Stomach (tissue), 4 donors: ENCODE data around the gene RFC2.

Source experiments
- POLR2A ChIP-seq, 4 donors: fragments of 450-650 bp; IDR thresholded peaks; one replicate each; pipeline ENCODE4 v1.6.1; 2016; ENCODE audit warnings: antibody characterized with exemption in 4 of 4, control low read depth in 2 of 4, mild to moderate bottlenecking in 1 of 4, moderate library complexity in 1 of 4
- TF ChIP-seq, protein P1 (sequence below), 7 experiments: fragments of 450-650 bp in 4 of 7; fragments of 200-600 bp in 3 of 7; sonication (generic) in 3 of 7; IDR thresholded peaks; one replicate each; pipeline ENCODE4 v1.5.1; 2016 to 2019; ENCODE audit warnings: antibody characterized with exemption in 7 of 7, control low read depth in 2 of 7, mild to moderate bottlenecking in 1 of 7

DNA sequence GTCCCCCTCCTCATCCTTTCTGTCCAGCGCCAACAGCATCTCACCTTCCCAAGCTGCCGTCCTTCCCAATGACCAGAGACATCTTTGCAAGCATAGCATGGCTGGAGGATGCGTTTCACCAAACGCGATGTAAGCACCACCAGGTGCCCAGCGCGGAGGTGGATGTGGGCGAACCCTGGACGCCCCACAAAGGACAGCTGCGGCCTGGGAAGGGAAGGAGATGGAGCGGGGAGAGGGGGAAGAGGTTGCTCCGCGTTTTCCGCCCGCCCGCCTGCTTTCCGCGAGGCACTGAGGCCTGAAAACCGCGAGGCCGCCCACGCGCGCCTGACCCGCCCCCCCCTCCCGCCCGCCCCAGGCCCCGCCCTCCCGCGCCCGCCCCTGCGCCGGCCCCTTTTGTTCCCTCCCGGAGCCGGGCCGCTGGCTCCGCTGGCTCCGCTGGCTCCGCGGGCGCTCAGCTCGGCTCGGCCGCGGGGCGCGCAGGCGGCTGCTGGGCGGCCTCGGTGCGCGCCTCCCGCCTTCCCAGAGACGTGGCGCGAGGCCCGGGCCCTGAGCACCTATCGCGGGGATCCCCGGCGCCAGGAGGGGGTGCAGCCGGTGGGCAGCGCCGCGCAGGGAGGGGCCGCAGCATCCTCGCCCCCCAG, 34.9 kb upstream of the RFC2 start, which contains the start of gene CLIP2:
- TF ChIP-seq, protein P1, sequence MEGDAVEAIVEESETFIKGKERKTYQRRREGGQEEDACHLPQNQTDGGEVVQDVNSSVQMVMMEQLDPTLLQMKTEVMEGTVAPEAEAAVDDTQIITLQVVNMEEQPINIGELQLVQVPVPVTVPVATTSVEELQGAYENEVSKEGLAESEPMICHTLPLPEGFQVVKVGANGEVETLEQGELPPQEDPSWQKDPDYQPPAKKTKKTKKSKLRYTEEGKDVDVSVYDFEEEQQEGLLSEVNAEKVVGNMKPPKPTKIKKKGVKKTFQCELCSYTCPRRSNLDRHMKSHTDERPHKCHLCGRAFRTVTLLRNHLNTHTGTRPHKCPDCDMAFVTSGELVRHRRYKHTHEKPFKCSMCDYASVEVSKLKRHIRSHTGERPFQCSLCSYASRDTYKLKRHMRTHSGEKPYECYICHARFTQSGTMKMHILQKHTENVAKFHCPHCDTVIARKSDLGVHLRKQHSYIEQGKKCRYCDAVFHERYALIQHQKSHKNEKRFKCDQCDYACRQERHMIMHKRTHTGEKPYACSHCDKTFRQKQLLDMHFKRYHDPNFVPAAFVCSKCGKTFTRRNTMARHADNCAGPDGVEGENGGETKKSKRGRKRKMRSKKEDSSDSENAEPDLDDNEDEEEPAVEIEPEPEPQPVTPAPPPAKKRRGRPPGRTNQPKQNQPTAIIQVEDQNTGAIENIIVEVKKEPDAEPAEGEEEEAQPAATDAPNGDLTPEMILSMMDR (IDR thresholded peaks at IDR 0.05) = no peak
- TF ChIP-seq POLR2A (IDR thresholded peaks at IDR 0.05) = no peak
